Suprapubic skin (tissue), 3 donors: ENCODE data around the gene BZW1.

Experiments used
- EP300 ChIP-seq: sonication (generic); formaldehyde crosslinking; IDR thresholded peaks from one replicate; pipeline ENCODE4 v1.6.1; 2017; ENCODE audit warnings: antibody characterized with exemption
- TF ChIP-seq, protein P1 (sequence below), 2 donors: fragments of 200-600 bp in 1 of 2; fragments of 450-650 bp in 1 of 2; sonication (generic) in 1 of 2; IDR thresholded peaks; one replicate each; pipeline ENCODE4 v1.5.1; 2016 to 2019; ENCODE audit warnings: antibody characterized with exemption in 2 of 2, mild to moderate bottlenecking in 1 of 2, moderate library complexity in 1 of 2

DNA sequence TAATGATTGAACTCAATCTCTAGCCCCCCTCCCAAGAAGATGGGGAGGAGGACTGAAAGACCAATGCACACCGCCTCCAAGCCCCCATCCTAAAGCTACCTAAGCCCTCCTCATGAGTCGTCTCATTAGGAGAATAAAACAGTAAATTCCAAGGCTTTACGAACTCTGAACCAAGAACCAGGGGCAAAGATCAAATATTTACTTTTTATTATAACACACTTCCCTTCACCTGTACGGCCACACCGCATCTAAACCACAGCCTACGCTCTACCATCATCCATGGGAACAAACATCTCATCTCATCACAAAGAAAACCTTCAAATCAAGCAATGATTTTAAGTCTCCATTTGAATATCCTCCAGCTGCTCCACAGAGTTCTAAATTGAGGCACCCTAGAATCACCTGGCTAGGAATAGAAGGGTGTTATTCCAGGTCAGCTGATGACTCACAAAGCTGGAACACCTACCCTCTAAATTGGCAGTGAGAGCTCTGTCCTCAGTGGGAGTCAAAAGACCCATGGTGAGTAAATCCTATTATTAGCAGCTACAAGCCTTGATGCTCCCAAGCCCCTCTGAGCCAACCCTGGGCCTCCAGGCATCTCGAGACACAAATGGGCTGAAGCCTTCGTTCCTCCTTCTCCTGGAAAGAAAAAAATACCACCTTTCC lies 45.6 kb upstream of the BZW1 start:
- TF ChIP-seq, protein P1, sequence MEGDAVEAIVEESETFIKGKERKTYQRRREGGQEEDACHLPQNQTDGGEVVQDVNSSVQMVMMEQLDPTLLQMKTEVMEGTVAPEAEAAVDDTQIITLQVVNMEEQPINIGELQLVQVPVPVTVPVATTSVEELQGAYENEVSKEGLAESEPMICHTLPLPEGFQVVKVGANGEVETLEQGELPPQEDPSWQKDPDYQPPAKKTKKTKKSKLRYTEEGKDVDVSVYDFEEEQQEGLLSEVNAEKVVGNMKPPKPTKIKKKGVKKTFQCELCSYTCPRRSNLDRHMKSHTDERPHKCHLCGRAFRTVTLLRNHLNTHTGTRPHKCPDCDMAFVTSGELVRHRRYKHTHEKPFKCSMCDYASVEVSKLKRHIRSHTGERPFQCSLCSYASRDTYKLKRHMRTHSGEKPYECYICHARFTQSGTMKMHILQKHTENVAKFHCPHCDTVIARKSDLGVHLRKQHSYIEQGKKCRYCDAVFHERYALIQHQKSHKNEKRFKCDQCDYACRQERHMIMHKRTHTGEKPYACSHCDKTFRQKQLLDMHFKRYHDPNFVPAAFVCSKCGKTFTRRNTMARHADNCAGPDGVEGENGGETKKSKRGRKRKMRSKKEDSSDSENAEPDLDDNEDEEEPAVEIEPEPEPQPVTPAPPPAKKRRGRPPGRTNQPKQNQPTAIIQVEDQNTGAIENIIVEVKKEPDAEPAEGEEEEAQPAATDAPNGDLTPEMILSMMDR (IDR thresholded peaks at IDR 0.05), result no peak
- no peak for TF ChIP-seq EP300
